ENCODE data around the gene ARNT2. TPM values are rescaled to one million over a fixed set of nuclear protein-coding genes. Genes with fewer than 3 reads are reported as not detected.
"Not testable (repeated sequence)": the region's sequence is repeated elsewhere in the genome, so short reads cannot be mapped to it uniquely, and the experiment has no call there.

The ARNT2 gene
- total RNA-seq, 1 experiment from 2014 or later: not detected

DNA sequence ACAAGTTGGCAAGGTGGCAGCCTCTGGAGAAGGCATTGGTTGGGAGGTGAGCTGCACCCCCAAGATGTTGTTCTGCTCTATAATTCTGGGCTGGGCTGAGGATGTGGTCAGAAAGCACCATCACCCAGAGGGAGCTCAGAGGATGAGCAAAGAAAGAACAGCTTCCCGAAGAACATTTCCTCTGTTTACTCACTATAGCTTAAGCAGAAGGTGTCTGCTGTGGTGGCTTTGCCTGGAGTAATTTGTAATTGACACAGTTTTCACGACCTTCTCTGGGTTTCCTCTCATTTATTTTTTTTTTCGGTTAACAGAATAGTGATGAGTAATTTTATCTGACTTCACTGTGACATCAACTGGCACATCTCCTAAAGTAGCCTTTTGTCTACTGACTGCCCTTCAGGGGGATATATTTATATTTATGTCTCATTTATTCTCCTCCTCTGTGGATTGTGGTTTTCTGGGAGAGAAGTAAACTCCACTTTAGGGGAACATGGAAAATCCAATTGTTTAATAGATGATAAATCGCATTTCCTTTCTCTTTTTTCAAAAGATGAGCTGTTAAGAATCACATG is 241.4 kb downstream of the ARNT2 start:
- in situ Hi-C loops (cut with HindIII; ENCODE audit: low sequenced_read_pairs): no loop called here
- DNase-seq (ENCODE audit: low spot score): no peak

DNA sequence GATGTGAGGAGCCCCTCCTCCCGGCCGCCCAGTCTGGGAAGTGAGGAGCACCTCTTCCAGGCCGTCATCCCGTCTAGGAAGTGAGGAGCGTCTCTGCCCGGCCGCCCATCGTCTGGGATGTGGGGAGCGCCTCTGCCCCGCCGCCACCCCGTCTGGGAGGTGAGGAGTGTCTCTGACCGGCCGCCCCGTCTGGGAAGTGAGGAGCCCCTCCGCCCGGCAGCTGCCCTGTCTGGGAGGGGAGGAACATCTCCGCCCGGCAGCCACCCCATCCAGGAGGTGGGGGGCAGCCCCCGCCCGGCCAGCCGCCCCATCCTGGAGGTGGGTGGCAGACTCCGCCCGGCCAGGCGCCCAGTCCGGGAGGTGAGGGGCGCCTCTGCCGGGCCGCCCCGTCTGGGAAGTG is 243.2 kb downstream of the ARNT2 start:
- in situ Hi-C loops (cut with HindIII; ENCODE audit: low sequenced_read_pairs): not testable (repeated sequence)

More for the DNA sequence above, 243.2 kb downstream of the ARNT2 start:
- DNase-seq (ENCODE audit: low spot score): not testable (repeated sequence)

Other genes with a start within 250 kb of the ARNT2 start
- gene CTXND1, start 152.2 kb upstream of the ARNT2 start, total RNA-seq (2014; rRNA removed; shearing (Covaris generic)): not detected in 2 replicates